Thoracic aorta (tissue), 2 donors: Measurements from ENCODE around the gene ABHD16B. TPM values are rescaled to one million over a fixed set of nuclear protein-coding genes. Genes with fewer than 3 reads are reported as not detected.

Experiments
- ATAC-seq: fragments of 150-250 bp; one replicate; pipeline ENCODE4 v1.8.0; 2017; ENCODE audit warnings: low read depth; ENCODE audit not compliant: insufficient number of reproducible peaks, low FRiP score
- DNase-seq: peaks from one replicate; pipeline ENCODE4 v3.0.0-alpha.2; 2020; ENCODE audit warnings: low spot score
- H3K27ac ChIP-seq, 2 donors: fragments of 200-600 bp; sonication (generic); 1 replicate in 1 of 2; 2 replicates in 1 of 2; pipeline ENCODE4 v1.5.1; 2016; ENCODE audit warnings: mild to moderate bottlenecking in 2 of 2, moderate library complexity in 2 of 2
- H3K27me3 ChIP-seq: fragments of 200-600 bp; sonication (generic); replicated peaks from 2 replicates; pipeline ENCODE4 v1.6.0; 2016; ENCODE audit warnings: mild to moderate bottlenecking; ENCODE audit not compliant: insufficient read depth
- H3K36me3 ChIP-seq: fragments of 200-600 bp; sonication (generic); one replicate; pipeline ENCODE4 v1.5.1; 2016
- H3K4me1 ChIP-seq, 2 donors: fragments of 200-600 bp; sonication (generic); 1 replicate in 1 of 2; 2 replicates in 1 of 2; pipeline versions ENCODE4 v1.5.1 to v1.6.0; 2016; ENCODE audit warnings: low read depth in 2 of 2, mild to moderate bottlenecking in 1 of 2; ENCODE audit not compliant: control insufficient read depth in 1 of 2
- H3K4me3 ChIP-seq: fragments of 200-600 bp; sonication (generic); 2 replicates; pipeline ENCODE4 v1.5.1; 2016; ENCODE audit warnings: mild to moderate bottlenecking
- H3K9me3 ChIP-seq: fragments of 200-600 bp; sonication (generic); 2 replicates; pipeline ENCODE4 v1.5.1; 2016
- total RNA-seq, 2 donors: library from RNA; depleted of rRNA; stranded (reverse); fragments of >200 nt; gene quantifications; one replicate each; pipeline versions ENCODE4 v1.1.0 to v1.2.3, GENCODE V29; 2016
- TF ChIP-seq, protein P1 (sequence below): fragments of 200-600 bp; sonication (generic); IDR thresholded peaks from one replicate; pipeline ENCODE4 v1.5.1; 2019; ENCODE audit warnings: antibody characterized with exemption

Gene ABHD16B
- total RNA-seq, 2 donors from 2014 or later: not detected

DNA sequence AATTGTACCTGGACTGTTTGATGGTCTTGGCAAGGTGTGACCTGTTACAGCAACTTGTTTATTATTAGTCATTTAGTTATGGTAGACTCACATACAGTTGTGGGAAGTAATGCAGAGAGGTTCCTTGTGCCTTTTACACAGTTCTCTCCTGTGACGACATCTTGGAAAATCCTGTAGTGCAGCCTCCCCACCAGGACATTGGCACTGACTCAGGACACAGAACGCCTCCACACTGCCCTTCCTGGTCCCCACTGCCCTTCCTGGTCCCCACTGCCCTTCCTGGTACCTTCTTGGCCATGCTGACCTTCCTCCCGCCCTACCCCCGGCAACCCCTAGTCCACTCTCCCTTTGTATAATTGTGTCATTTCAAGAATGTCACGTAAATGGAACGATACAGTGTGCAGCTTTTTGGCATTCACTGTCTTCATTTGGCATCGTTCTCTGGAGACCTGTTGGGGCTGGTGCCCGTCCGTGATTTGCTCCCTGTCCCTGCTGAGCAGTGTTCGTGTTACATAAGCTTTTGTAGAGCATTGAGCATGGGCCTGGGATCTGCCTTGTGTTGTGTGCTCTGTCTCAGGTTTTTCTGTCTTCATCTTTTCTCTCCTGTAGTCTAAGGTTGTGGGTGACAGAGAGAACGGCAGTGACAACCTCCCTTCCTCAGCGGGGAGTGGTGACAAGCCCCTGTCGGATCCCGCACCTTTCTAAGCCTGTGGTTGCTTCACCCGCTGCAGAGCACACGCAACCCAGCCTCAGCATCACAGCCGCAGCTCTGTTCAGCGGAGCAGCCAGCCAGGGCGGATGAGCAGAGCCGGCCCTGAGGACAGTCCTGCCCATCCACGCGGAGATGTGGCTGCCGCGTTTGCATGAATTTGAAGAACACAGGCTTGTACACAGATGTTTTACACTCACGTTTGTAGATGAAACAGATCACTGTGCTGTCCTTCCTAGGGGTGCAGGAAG is 28.2 kb downstream of the ABHD16B start:
- Histone ChIP-seq H3K27ac (no peak overlapping the region), H3K9me3 (no peaks in the 10 kb centered on the region), H3K4me3 (no peak overlapping the region), H3K27me3 (no peaks in the 10 kb centered on the region), H3K36me3 (peaks cover 38% of the 10 kb centered on the region), H3K4me1 (peaks cover 0 to 6% of the 10 kb centered on the region in 2 donors)
- ATAC-seq (no peak), DNase-seq (no peak)
- TF ChIP-seq, protein P1, sequence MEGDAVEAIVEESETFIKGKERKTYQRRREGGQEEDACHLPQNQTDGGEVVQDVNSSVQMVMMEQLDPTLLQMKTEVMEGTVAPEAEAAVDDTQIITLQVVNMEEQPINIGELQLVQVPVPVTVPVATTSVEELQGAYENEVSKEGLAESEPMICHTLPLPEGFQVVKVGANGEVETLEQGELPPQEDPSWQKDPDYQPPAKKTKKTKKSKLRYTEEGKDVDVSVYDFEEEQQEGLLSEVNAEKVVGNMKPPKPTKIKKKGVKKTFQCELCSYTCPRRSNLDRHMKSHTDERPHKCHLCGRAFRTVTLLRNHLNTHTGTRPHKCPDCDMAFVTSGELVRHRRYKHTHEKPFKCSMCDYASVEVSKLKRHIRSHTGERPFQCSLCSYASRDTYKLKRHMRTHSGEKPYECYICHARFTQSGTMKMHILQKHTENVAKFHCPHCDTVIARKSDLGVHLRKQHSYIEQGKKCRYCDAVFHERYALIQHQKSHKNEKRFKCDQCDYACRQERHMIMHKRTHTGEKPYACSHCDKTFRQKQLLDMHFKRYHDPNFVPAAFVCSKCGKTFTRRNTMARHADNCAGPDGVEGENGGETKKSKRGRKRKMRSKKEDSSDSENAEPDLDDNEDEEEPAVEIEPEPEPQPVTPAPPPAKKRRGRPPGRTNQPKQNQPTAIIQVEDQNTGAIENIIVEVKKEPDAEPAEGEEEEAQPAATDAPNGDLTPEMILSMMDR: no peak

DNA sequence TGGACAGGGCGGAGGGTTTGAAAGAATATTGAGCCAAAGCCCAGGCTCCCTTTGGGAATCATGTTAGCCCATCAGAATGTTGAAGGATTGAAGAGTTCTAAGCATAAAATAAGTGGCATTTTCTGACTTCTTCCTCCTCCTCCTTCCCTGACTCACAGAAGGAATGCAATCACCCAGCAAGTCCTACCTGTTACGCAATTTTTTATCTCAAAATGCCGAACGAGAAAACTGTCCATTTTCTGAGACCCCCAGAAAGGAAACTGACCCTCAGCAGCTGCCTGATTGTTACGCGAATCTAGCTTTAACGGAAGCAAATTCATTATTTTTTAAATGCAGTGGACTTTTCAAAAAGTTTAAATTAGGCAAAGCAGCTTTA is 28.9 kb downstream of the ABHD16B start:
- TF ChIP-seq, protein P1: no peak
- Histone ChIP-seq H3K36me3 (peaks cover 37% of the 10 kb centered on the region), H3K9me3 (no peaks in the 10 kb centered on the region), H3K4me3 (no peak overlapping the region), H3K27ac (no peak overlapping the region), H3K4me1 (peaks cover 0 to 6% of the 10 kb centered on the region in 2 donors), H3K27me3 (no peaks in the 10 kb centered on the region)
- DNase-seq (no peak), ATAC-seq (no peak)

DNA sequence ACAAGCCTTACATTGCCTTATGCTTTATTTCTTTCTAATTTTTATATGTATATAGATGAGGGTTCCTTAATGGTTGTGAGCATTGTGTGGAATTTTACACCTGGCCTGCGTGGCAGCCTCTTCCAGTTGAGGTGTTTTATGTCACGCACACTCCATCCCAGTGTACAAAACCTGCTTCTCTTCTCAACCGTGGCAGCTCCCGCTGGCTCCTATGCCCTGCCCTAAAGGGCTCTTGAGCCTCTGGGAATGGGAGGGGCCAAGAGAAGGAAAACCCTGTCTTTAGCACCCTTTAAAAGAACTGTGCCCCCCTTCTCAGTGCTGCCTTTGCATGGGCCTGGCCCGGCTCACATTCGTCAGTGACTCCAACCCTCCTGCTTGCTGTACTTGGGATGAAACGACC is 29.3 kb downstream of the ABHD16B start:
- TF ChIP-seq, protein P1: no peak
- DNase-seq: no peak
- no peaks in the 10 kb centered on the region for H3K9me3 ChIP-seq
- no peak for ATAC-seq
- H3K4me1 ChIP-seq: peaks cover 0 to 7% of the 10 kb centered on the region in 2 donors
- H3K27me3 ChIP-seq: no peaks in the 10 kb centered on the region
- no peak overlapping the region for H3K4me3 ChIP-seq
- peaks cover 37% of the 10 kb centered on the region for H3K36me3 ChIP-seq
- H3K27ac ChIP-seq: no peak overlapping the region

DNA sequence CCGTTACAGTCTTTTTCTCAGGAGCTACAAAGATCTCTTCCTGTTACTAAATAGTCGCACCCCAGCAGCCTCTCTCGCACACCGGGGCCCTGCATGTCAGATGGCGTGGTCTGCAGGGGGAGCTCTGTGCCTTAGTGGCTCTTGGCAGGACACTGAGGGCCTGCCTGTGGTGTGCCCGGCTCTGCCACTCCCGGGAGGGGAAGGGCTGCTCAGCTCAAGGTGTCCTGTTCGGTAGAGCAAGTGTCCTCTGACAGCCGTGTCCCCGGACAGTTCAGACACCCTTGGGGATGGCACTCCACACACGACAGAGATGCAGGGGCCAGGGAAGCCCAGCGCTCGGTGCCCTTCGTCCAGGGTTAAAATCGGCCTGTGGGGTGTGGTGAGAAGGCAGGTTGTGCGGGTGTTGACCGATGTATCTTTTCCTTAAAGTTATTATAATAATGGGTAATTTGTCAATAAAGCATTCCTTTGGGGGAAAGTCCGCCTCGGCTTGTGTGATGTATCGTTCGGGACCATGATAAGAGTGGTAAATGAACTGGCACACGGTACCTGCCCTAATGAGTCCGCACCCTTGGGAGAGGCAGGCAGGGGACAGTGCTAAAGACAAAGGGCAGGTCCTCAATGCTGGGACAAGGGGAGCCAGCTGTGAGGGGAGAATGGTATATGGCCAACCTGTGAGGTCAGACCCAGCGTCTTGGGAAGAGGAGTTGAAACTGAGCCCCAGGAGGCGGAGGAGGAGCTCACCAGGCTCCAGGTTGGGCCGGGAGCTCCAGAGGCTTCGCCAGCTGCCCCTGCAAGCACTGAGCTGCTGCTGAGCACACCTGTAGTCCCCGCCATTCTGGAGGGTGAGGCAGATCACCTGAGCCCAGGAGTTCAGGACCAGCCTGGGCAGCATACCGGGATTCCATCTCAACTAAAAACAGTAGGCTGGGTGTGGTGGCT is 30.0 kb downstream of the ABHD16B start:
- Histone ChIP-seq H3K9me3 (no peaks in the 10 kb centered on the region), H3K4me1 (peaks cover 4 to 14% of the 10 kb centered on the region in 2 donors), H3K27ac (no peak overlapping the region), H3K36me3 (peaks cover 37% of the 10 kb centered on the region), H3K27me3 (no peaks in the 10 kb centered on the region), H3K4me3 (no peak overlapping the region)
- TF ChIP-seq, protein P1: no peak
- DNase-seq: no peak
- no peak for ATAC-seq

DNA sequence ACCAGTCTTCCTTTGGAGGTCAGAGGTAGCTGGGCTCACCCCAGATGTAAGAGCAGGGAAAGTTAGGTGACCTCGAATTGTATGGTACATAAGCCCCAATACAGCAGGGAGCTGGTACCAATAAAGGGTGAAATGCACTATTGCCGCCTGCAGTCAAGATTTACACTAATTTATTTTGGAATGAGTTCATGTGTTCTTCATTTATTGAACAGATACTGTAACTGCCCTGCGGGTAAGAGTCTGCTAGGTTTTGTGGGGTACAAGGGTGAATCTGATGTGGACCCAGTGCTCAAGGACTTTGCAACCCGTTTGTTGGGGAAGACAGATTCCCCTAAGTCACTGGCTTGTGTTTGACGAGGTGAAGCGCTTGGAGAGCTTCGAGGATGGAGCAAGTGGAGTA is 31.1 kb downstream of the ABHD16B start:
- H3K27me3 ChIP-seq: no peaks in the 10 kb centered on the region
- no peaks in the 10 kb centered on the region for H3K9me3 ChIP-seq
- no peak overlapping the region for H3K27ac ChIP-seq
- H3K36me3 ChIP-seq: peaks cover 33% of the 10 kb centered on the region
- no peak for DNase-seq
- no peak overlapping the region for H3K4me3 ChIP-seq
- ATAC-seq: no peak
- TF ChIP-seq, protein P1: no peak
- peaks cover 12 to 25% of the 10 kb centered on the region in 2 donors for H3K4me1 ChIP-seq
